ENCODE results near the gene TMEM120A.

The TMEM120A gene

DNA sequence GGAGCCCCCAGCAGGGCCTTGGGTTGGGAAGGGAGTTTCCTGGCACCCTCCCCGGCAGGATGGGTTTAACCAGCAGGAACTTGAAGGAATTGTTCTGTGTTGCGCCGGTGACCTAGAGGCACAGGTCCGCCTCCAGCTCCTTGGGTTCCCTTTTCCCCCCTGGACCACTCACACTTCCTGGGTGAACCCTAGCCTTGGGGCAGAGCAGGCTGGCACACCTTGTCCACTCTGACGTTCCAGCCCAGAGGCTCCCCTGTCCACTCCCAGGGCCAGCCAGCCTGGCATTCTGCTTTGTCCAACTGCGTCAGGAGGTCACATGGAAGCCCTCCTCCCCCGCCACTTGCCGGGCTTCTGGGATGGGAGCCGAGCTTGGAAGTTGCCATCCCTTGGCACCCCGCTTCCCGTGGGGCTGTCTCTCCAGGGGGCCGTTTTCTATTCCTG, 25.8 kb downstream of the TMEM120A start:
- no peaks in the 10 kb centered on the region for H3K27me3 ChIP-seq (ENCODE audit: insufficient read depth, low read length)

DNA sequence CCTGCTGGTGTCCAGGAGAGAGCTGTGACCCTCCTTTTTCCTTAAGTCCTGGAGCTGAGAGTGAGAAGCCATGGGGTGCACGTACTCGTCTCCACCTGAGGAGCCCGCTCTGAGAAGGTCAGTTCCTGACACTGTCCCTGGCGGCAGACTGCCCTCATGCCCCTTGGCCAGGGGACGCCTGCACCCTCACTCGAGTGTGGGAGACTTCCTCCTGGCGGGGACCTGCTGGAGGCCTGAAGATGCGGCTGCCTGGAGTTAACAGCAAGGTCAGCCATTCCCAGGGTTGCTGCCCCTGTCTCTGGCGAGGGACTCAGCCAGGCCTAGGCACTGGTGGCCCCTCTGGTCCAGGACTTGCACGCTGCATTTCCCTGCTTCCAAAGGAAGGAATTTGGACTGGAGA, 26.4 kb downstream of the TMEM120A start:
- Histone ChIP-seq H3K27me3 (ENCODE audit: insufficient read depth, low read length) (no peaks in the 10 kb centered on the region), H3F3A (ENCODE audit: insufficient read depth, low read length) (no peaks in the 10 kb centered on the region), H3K79me2 (ENCODE audit: insufficient read depth, low read length) (no peaks in the 10 kb centered on the region), H3K9me3 (ENCODE audit: low read length) (no peaks in the 10 kb centered on the region), H3K4me1 (ENCODE audit: insufficient read depth, low read length, severe bottlenecking) (no peaks in the 10 kb centered on the region), H2AFZ (ENCODE audit: low read length) (no peak overlapping the region), H4K20me1 (ENCODE audit: insufficient read depth, low read length) (no peaks in the 10 kb centered on the region), H3K9ac (ENCODE audit: low read length) (no peak overlapping the region), H3K4me3 (ENCODE audit: low read depth, low read length, poor library complexity, severe bottlenecking) (no peak overlapping the region), H3K9me2 (ENCODE audit: low read depth, low read length) (no peaks in the 10 kb centered on the region), H3K36me3 (ENCODE audit: insufficient read depth, low read length) (peaks cover 5% of the 10 kb centered on the region; the same call in 1 of the 2 replicates), H3K27ac (ENCODE audit: low read depth, low read length, poor library complexity, severe bottlenecking) (no peak overlapping the region), H3K4me2 (ENCODE audit: low read length) (no peak overlapping the region)
- no peak for TF ChIP-seq EZH2 (IDR thresholded peaks at IDR 0.05; ENCODE audit: borderline replicate concordance, low read length)
- TF ChIP-seq, protein P1, sequence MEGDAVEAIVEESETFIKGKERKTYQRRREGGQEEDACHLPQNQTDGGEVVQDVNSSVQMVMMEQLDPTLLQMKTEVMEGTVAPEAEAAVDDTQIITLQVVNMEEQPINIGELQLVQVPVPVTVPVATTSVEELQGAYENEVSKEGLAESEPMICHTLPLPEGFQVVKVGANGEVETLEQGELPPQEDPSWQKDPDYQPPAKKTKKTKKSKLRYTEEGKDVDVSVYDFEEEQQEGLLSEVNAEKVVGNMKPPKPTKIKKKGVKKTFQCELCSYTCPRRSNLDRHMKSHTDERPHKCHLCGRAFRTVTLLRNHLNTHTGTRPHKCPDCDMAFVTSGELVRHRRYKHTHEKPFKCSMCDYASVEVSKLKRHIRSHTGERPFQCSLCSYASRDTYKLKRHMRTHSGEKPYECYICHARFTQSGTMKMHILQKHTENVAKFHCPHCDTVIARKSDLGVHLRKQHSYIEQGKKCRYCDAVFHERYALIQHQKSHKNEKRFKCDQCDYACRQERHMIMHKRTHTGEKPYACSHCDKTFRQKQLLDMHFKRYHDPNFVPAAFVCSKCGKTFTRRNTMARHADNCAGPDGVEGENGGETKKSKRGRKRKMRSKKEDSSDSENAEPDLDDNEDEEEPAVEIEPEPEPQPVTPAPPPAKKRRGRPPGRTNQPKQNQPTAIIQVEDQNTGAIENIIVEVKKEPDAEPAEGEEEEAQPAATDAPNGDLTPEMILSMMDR (IDR thresholded peaks at IDR 0.05; ENCODE audit: low read length): no peak

More for the DNA sequence above, 25.8 kb downstream of the TMEM120A start:
- Histone ChIP-seq H3K4me3 (ENCODE audit: low read depth, low read length, poor library complexity, severe bottlenecking) (no peak overlapping the region), H3F3A (ENCODE audit: insufficient read depth, low read length) (no peaks in the 10 kb centered on the region), H3K4me1 (ENCODE audit: insufficient read depth, low read length, severe bottlenecking) (no peaks in the 10 kb centered on the region), H3K27ac (ENCODE audit: low read depth, low read length, poor library complexity, severe bottlenecking) (no peak overlapping the region), H2AFZ (ENCODE audit: low read length) (no peak overlapping the region), H3K79me2 (ENCODE audit: insufficient read depth, low read length) (no peaks in the 10 kb centered on the region), H3K4me2 (ENCODE audit: low read length) (no peak overlapping the region), H3K9ac (ENCODE audit: low read length) (no peak overlapping the region), H4K20me1 (ENCODE audit: insufficient read depth, low read length) (no peaks in the 10 kb centered on the region), H3K36me3 (ENCODE audit: insufficient read depth, low read length) (peaks cover 5% of the 10 kb centered on the region; the same call in 1 of the 2 replicates), H3K9me3 (ENCODE audit: low read length) (no peaks in the 10 kb centered on the region), H3K9me2 (ENCODE audit: low read depth, low read length) (no peaks in the 10 kb centered on the region)
- no peak for TF ChIP-seq EZH2 (IDR thresholded peaks at IDR 0.05; ENCODE audit: borderline replicate concordance, low read length)
- TF ChIP-seq, protein P1 (IDR thresholded peaks at IDR 0.05; ENCODE audit: low read length): no peak

DNA sequence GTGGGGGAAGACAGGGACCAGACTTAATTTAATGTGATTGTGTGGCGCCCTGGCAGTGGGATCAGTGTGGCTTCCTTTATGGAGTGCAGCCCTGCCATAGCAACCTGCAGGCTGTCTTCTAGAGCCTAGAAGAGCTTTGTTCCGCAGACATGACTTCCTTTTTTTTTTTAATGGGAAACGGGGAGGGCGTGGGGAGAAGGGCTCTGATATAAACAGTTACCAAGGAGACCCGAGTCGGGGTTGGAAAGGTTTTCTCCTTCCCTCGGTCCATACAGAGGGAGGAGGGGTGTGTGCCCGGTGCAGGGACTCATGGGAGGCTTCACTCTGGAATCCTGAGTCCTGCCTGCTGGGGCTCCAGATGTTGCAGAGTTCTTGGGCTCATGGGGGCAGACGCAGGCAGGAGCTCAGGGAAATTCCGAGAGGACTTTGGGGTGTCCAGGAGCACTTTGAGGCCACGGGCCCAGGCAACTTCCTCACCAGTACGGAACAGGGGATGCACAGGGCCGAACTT, 26.9 kb downstream of the TMEM120A start:
- Histone ChIP-seq H3K4me2 (ENCODE audit: low read length) (no peak overlapping the region), H3F3A (ENCODE audit: insufficient read depth, low read length) (no peaks in the 10 kb centered on the region), H3K4me1 (ENCODE audit: insufficient read depth, low read length, severe bottlenecking) (no peaks in the 10 kb centered on the region), H3K79me2 (ENCODE audit: insufficient read depth, low read length) (no peaks in the 10 kb centered on the region), H3K36me3 (ENCODE audit: insufficient read depth, low read length) (peaks cover 2% of the 10 kb centered on the region; the same call in 1 of the 2 replicates), H3K27ac (ENCODE audit: low read depth, low read length, poor library complexity, severe bottlenecking) (no peak overlapping the region), H3K9me2 (ENCODE audit: low read depth, low read length) (no peaks in the 10 kb centered on the region), H4K20me1 (ENCODE audit: insufficient read depth, low read length) (no peaks in the 10 kb centered on the region), H3K27me3 (ENCODE audit: insufficient read depth, low read length) (no peaks in the 10 kb centered on the region), H3K9ac (ENCODE audit: low read length) (no peak overlapping the region), H2AFZ (ENCODE audit: low read length) (no peak overlapping the region), H3K9me3 (ENCODE audit: low read length) (no peaks in the 10 kb centered on the region), H3K4me3 (ENCODE audit: low read depth, low read length, poor library complexity, severe bottlenecking) (no peak overlapping the region)
- no peak for TF ChIP-seq EZH2 (IDR thresholded peaks at IDR 0.05; ENCODE audit: borderline replicate concordance, low read length)
- TF ChIP-seq, protein P1 (IDR thresholded peaks at IDR 0.05; ENCODE audit: low read length): no peak

Measured in OCI-LY1 (cell line).